Measurements from ENCODE around the gene ENPP4.
A peak's percentile ranks its signal among the peaks of the same experiment; 100 is the strongest.

The ENPP4 gene

GRCh38 chr6:46175976-46176375 is 46.2 kb downstream of the ENPP4 start:
- TF ChIP-seq, protein P1, sequence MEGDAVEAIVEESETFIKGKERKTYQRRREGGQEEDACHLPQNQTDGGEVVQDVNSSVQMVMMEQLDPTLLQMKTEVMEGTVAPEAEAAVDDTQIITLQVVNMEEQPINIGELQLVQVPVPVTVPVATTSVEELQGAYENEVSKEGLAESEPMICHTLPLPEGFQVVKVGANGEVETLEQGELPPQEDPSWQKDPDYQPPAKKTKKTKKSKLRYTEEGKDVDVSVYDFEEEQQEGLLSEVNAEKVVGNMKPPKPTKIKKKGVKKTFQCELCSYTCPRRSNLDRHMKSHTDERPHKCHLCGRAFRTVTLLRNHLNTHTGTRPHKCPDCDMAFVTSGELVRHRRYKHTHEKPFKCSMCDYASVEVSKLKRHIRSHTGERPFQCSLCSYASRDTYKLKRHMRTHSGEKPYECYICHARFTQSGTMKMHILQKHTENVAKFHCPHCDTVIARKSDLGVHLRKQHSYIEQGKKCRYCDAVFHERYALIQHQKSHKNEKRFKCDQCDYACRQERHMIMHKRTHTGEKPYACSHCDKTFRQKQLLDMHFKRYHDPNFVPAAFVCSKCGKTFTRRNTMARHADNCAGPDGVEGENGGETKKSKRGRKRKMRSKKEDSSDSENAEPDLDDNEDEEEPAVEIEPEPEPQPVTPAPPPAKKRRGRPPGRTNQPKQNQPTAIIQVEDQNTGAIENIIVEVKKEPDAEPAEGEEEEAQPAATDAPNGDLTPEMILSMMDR (IDR thresholded peaks at IDR 0.05; ENCODE audit: insufficient read depth, low read depth, low read length, missing control alignments) = no peak
- peak; percentile 27 for DNase-seq (ENCODE audit: low read depth)
- no peak overlapping the region for H3K4me3 ChIP-seq (ENCODE audit: low read length)

DNA sequence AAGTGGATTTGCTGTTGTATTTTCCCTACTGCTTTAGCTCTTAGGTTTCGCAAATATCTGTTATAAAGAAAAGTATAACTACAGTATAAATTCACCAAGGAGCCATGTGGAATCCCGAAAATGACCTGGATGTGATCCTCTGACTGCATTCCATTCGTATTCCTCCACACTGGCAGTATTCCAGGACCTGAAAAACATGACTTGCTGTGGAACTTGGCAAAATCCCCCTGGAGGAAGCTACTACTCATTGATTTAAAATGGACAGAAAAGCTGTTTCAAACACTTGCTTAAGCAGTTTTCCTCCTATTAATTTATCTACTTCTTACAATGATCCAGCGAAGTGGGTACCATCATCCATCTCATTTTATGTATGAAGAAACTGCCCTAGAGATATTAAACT is 54.3 kb downstream of the ENPP4 start:
- DNase-seq (ENCODE audit: low read depth) = peak; percentile 50
- no peak overlapping the region for H3K4me3 ChIP-seq (ENCODE audit: low read length)
- TF ChIP-seq, protein P1 (IDR thresholded peaks at IDR 0.05; ENCODE audit: insufficient read depth, low read depth, low read length, missing control alignments) = no peak

DNA sequence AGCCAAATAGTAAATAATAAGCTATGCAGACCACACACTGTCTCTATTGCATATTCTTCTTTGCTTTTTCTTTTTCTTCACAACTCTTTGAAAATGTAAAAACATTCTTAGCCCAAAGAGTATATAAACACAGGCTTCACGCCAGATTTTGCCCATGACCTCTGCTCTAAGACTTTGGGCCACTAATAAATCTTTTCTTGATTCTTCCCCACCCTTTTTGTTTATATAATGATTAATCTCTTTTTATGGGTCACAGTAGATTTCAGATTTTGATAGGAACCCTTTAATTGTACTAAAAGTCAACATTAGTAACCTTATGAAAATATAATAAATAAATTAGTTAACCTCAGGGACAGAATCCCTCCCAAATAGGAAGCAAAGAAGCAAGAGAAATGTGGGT is 56.8 kb downstream of the ENPP4 start:
- DNase-seq (ENCODE audit: low read depth) = no peak
- H3K4me3 ChIP-seq (ENCODE audit: low read length) = no peak overlapping the region
- TF ChIP-seq, protein P1 (IDR thresholded peaks at IDR 0.05; ENCODE audit: insufficient read depth, low read depth, low read length, missing control alignments) = no peak

DNA sequence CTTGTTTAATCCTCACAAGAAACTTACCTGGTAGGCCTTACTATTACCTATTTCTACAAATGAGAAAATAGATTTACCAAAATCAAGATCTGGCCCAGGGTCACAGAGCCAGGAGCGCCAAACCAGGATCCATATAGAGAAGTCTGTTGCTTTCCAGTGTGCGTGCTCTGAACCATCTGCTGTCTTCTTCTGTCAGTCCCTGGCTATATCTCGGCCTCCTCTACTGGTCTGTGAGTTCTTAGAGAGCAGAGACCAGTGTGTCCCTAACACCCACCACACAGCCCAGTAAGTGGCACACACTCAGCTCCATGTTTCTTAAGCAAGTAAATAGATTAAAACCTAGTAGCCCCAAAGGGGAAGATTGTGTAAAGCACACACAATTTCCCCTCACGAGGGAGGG is 59.9 kb downstream of the ENPP4 start:
- no peak for DNase-seq (ENCODE audit: low read depth)
- TF ChIP-seq, protein P1 (IDR thresholded peaks at IDR 0.05; ENCODE audit: insufficient read depth, low read depth, low read length, missing control alignments) = no peak
- no peak overlapping the region for H3K4me3 ChIP-seq (ENCODE audit: low read length)

DNA sequence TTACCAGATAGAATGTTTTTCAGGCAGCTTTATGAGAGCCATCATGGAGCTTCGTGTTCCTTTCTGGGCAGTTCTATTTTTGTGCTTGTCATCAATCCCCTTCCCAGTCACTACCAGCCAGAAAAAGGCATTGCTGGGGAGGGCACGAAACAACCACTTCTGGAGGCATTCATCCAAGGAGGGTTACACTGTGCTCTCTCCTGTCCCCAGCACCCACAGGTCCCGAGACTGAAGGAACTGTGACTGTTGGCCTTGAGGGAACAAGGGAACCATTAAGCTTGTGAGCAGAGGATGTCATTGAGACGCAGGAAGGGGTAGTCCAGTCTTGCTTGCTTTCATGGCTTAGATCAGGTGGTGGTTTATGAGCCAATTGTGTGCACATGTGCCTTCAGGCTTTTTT is 61.1 kb downstream of the ENPP4 start:
- TF ChIP-seq, protein P1 (IDR thresholded peaks at IDR 0.05; ENCODE audit: insufficient read depth, low read depth, low read length, missing control alignments) = no peak
- no peak for DNase-seq (ENCODE audit: low read depth)
- no peak overlapping the region for H3K4me3 ChIP-seq (ENCODE audit: low read length)

- TF ChIP-seq, protein P1 (IDR thresholded peaks at IDR 0.05; ENCODE audit: insufficient read depth, low read depth, low read length, missing control alignments) = no peak
- no peak overlapping the region for H3K4me3 ChIP-seq (ENCODE audit: low read length)
Measured at GRCh38 chr6:46191961-46192360, 62.2 kb downstream of the ENPP4 start.

More at GRCh38 chr6:46191961-46192360, 62.2 kb downstream of the ENPP4 start:
- peak; percentile 17 for DNase-seq (ENCODE audit: low read depth)

All from epithelial cell of esophagus (primary cell).